Duodenal mucosa (tissue), 2 donors: Measurements from ENCODE around the gene SZRD1.

Experiments used
- H3K27ac ChIP-seq: one replicate; pipeline ENCODE4 v1.7.0; 2013; ENCODE audit warnings: low read depth, low read length
- H3K27me3 ChIP-seq, 2 donors: one replicate each; pipeline ENCODE4 v1.7.0; 2013; ENCODE audit warnings: low read length in 2 of 2, control low read depth in 1 of 2; ENCODE audit not compliant: insufficient read depth in 2 of 2, control insufficient read depth in 1 of 2
- H3K36me3 ChIP-seq, 2 donors: one replicate each; pipeline ENCODE4 v1.7.0; 2013; ENCODE audit warnings: low read length in 2 of 2, control low read depth in 1 of 2; ENCODE audit not compliant: insufficient read depth in 2 of 2, control insufficient read depth in 1 of 2
- H3K4me1 ChIP-seq, 2 donors: one replicate each; pipeline ENCODE4 v1.7.0; 2013; ENCODE audit warnings: low read length in 2 of 2, control low read depth in 1 of 2; ENCODE audit not compliant: insufficient read depth in 2 of 2, control insufficient read depth in 1 of 2
- H3K4me3 ChIP-seq, 2 donors: one replicate each; pipeline ENCODE4 v1.7.0; 2013; ENCODE audit warnings: low read length in 2 of 2, low read depth in 1 of 2
- H3K9ac ChIP-seq, 2 donors: one replicate each; pipeline ENCODE4 v1.7.0; 2013; ENCODE audit warnings: low read length in 2 of 2, low read depth in 1 of 2
- H3K9me3 ChIP-seq, 2 donors: one replicate each; pipeline ENCODE4 v1.7.0; 2013; ENCODE audit warnings: low read length in 2 of 2, control low read depth in 1 of 2; ENCODE audit not compliant: control insufficient read depth in 1 of 2

SZRD1 gene

GRCh38 chr1:16394977-16395376 is 27.9 kb downstream of the SZRD1 start:
- no peaks in the 10 kb centered on the region for H3K27me3 ChIP-seq
- no peak overlapping the region for H3K27ac ChIP-seq
- no peaks in the 10 kb centered on the region for H3K9me3 ChIP-seq
- no peak overlapping the region for H3K4me3 ChIP-seq
- peaks cover 0 to 14% of the 10 kb centered on the region in 2 donors for H3K4me1 ChIP-seq
- H3K9ac ChIP-seq: no peak overlapping the region
- peaks cover 25 to 46% of the 10 kb centered on the region in 2 donors for H3K36me3 ChIP-seq

DNA sequence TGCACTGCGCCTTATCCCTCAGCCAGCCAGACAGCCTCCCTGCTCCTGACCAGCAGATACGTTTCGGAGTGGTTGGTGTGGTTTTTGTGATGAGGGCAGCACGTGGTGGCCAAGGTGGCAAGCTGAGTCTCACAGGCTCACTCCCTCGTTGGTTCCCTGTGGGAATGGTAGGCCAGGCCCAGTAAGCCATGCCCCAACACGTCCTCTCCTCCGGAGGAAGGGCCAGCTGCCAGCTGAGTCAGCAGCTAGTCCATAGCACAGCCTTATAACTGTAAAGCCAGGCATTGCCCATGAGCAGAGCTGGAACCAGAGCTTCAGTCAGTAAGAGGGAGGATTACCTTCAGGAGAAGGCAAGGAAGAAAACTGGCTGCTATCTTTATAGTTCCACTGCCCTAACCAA is 29.5 kb downstream of the SZRD1 start:
- no peaks in the 10 kb centered on the region for H3K9me3 ChIP-seq
- no peak overlapping the region for H3K9ac ChIP-seq
- no peak overlapping the region for H3K4me3 ChIP-seq
- no peaks in the 10 kb centered on the region for H3K27me3 ChIP-seq
- no peak overlapping the region for H3K27ac ChIP-seq
- H3K4me1 ChIP-seq: peaks cover 0 to 10% of the 10 kb centered on the region in 2 donors
- peaks cover 25 to 46% of the 10 kb centered on the region in 2 donors for H3K36me3 ChIP-seq

GRCh38 chr1:16397120-16397519 is 30.1 kb downstream of the SZRD1 start:
- Histone ChIP-seq H3K9me3 (no peaks in the 10 kb centered on the region), H3K4me1 (peaks cover 0 to 9% of the 10 kb centered on the region in 2 donors), H3K4me3 (no peak overlapping the region), H3K27me3 (no peaks in the 10 kb centered on the region), H3K9ac (no peak overlapping the region), H3K36me3 (peaks cover 25 to 46% of the 10 kb centered on the region in 2 donors), H3K27ac (no peak overlapping the region)

GRCh38 chr1:16398371-16398953 is 31.4 kb downstream of the SZRD1 start:
- Histone ChIP-seq H3K27ac (no peak overlapping the region), H3K9ac (no peak overlapping the region), H3K36me3 (peaks cover 19 to 42% of the 10 kb centered on the region in 2 donors)

GRCh38 chr1:16402742-16403141 is 35.7 kb downstream of the SZRD1 start:
- Histone ChIP-seq H3K36me3 (peaks cover 0 to 7% of the 10 kb centered on the region in 2 donors), H3K9me3 (no peaks in the 10 kb centered on the region), H3K27me3 (no peaks in the 10 kb centered on the region), H3K4me1 (no peaks in the 10 kb centered on the region), H3K4me3 (no peak overlapping the region), H3K9ac (no peak overlapping the region), H3K27ac (no peak overlapping the region)

More at GRCh38 chr1:16398371-16398953, 31.4 kb downstream of the SZRD1 start:
- no peak overlapping the region for H3K4me3 ChIP-seq
- no peaks in the 10 kb centered on the region for H3K27me3 ChIP-seq
- H3K9me3 ChIP-seq: no peaks in the 10 kb centered on the region
- H3K4me1 ChIP-seq: peaks cover 0 to 9% of the 10 kb centered on the region in 2 donors

- H3K4me3 ChIP-seq: no peak overlapping the region
- H3K27ac ChIP-seq: no peak overlapping the region
- H3K9me3 ChIP-seq: no peaks in the 10 kb centered on the region
- H3K27me3 ChIP-seq: no peaks in the 10 kb centered on the region
- H3K4me1 ChIP-seq: no peaks in the 10 kb centered on the region
- H3K36me3 ChIP-seq: no peaks in the 10 kb centered on the region
- no peak overlapping the region for H3K9ac ChIP-seq
Observed at GRCh38 chr1:16405441-16405840, 38.4 kb downstream of the SZRD1 start.

DNA sequence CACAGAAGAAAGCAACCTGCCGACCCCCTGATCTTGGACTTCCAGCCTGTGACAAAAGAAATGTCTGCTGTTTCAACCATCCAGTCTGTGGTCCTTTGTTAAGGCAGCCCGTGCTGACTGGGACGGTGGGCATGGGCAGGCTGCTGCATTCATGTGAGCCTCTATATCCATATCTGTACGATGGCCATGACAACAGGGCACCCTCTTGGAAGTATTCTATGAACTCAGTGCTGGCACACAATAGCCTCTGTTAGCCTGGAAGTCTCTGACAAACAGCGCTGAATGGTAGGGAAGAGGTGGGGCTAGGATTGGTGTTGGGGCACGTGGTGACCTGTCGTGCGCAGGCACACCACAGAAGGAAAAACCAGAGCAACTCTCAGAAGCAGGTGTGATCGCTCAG is 39.8 kb downstream of the SZRD1 start:
- no peaks in the 10 kb centered on the region for H3K27me3 ChIP-seq
- no peaks in the 10 kb centered on the region for H3K9me3 ChIP-seq
- H3K4me1 ChIP-seq: no peaks in the 10 kb centered on the region
- no peak overlapping the region for H3K4me3 ChIP-seq
- no peaks in the 10 kb centered on the region for H3K36me3 ChIP-seq
- H3K9ac ChIP-seq: no peak overlapping the region
- no peak overlapping the region for H3K27ac ChIP-seq

- Histone ChIP-seq H3K36me3 (no peaks in the 10 kb centered on the region), H3K27ac (no peak overlapping the region), H3K9me3 (no peaks in the 10 kb centered on the region), H3K27me3 (no peaks in the 10 kb centered on the region), H3K4me1 (no peaks in the 10 kb centered on the region), H3K4me3 (no peak overlapping the region), H3K9ac (no peak overlapping the region)
Observed at GRCh38 chr1:16409536-16410152, 42.6 kb downstream of the SZRD1 start.

- Histone ChIP-seq H3K36me3 (no peaks in the 10 kb centered on the region), H3K27ac (no peak overlapping the region), H3K9me3 (no peaks in the 10 kb centered on the region), H3K4me1 (no peaks in the 10 kb centered on the region), H3K9ac (no peak overlapping the region), H3K4me3 (no peak overlapping the region), H3K27me3 (no peaks in the 10 kb centered on the region)
Observed at GRCh38 chr1:16410803-16411202, 43.8 kb downstream of the SZRD1 start.

DNA sequence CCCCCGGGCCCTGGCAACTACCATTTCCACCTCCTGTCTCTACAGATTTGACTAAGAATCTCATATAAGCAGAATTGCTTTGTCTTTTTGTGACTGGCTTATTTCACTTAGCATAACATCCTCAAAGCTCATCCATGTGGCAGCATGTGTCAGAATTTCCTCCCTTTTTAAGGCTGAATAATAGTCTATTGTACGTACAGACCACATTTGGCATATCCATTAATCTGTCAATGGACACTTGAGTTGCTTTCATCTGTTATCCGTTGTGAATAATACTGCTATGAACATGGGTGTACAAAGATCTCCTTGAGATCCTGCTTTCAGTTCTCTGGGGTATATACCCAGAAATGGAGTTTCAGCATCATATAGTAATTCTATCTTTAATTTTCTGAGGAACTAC is 46.1 kb downstream of the SZRD1 start:
- Histone ChIP-seq H3K36me3 (no peaks in the 10 kb centered on the region), H3K27me3 (no peaks in the 10 kb centered on the region), H3K4me3 (no peak overlapping the region), H3K4me1 (no peaks in the 10 kb centered on the region), H3K9me3 (no peaks in the 10 kb centered on the region), H3K27ac (no peak overlapping the region), H3K9ac (no peak overlapping the region)
